Breast epithelium (tissue), 3 donors: ENCODE results near the gene LRRC74B.

Experiments
- CTCF ChIP-seq, 3 donors: fragments of 450-650 bp; IDR thresholded peaks; one replicate each; pipeline ENCODE4 v1.5.1; 2016 to 2017; ENCODE audit warnings: antibody characterized with exemption in 3 of 3, mild to moderate bottlenecking in 3 of 3, moderate library complexity in 3 of 3
- POLR2AphosphoS5 ChIP-seq, 3 donors: sonication (generic); formaldehyde crosslinking; IDR thresholded peaks; one replicate each; pipeline ENCODE4 v1.6.1; 2017; ENCODE audit warnings: antibody characterized with exemption in 3 of 3

GRCh38 chr22:21054046-21054713 lies 8.4 kb downstream of the LRRC74B start:
- no peak for TF ChIP-seq CTCF (IDR thresholded peaks at IDR 0.05)
- no peak for TF ChIP-seq POLR2AphosphoS5 (IDR thresholded peaks at IDR 0.05)
